ENCODE data around the gene CNTROB. TPM values are rescaled to one million over a fixed set of nuclear protein-coding genes. Genes with fewer than 3 reads are reported as not detected.
A peak's percentile ranks its signal among the peaks of the same experiment; 100 is the strongest.

CNTROB gene
- total RNA-seq, 1 donor from 2014 or later, result 10.8 TPM

DNA sequence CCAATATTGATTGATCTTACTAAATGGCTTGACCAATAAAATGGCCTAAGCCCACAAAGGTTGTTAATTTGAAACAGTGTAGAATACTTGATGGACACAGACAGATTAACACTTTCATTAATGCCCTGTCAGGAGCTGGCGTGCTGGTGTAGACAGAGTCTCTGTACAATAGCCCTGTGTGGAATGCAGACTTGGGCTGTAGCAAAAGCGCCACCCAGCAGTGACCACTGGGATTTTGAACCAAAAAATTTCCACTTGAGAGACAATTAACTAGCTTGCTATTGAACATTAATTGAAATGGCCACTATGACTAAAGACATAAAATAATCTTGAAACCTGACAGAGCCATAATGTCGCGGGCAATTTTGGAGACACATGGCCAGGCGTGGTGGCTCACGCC is 50.7 kb downstream of the CNTROB start:
- DNase-seq (ENCODE audit: low spot score), result peak; percentile 19

DNA sequence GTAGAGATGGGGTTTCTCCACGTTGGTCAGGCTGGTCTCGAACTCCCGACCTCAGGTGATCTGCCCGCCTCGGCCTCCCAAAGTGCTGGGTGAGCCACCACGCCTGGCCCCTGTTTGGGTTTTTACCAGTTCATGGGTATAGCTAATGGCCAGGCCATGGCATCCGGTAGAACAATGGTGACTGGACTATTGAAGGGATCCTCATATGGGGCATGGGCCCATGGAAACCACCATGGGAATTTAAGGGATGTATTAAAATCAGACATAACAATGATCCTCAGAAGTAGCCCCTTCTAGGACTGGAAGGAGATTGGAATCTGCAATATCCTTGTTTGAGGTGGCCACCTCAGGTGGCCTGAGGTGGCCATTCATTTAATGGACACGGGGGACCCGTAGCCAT is 52.9 kb downstream of the CNTROB start:
- no peak for DNase-seq (ENCODE audit: low spot score)

DNA sequence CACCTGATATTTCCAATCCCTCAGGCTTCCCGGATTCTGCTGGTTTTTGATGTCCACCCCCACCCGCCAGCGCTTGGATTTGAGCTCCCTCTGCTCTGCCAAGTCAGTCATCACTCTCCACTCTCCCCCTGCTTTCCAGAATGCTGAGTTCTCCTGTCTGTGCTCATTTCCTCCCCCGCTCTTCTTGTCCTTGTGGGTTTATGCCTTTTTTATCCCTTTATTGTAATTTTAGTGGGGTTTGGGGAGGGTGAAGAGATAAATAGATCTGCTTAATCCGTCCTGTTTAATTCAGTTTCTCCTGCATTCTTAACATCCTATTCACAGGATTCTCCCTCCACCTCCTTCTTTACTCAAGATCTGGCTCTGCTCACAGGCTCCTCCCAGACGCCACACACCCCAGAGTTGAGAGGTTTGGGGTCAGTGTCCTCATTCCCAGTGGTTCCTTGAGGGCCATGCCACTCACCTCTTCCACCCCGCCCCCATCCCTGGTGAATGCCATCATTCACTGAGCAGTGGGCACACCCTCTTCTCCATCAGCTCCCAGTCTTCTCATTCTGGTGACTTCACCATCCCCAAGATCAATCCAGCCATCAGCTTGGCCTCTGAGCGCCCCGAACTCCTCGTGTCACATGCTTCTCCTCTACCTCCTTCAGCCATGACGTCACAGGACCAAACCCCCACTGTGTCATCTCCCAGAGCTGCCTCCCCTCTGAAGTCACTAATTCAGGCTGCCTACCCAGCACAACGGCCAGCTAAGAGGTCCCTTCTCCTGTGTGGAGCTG is 55.3 kb downstream of the CNTROB start:
- DNase-seq (ENCODE audit: low spot score), result peak; percentile 38

DNA sequence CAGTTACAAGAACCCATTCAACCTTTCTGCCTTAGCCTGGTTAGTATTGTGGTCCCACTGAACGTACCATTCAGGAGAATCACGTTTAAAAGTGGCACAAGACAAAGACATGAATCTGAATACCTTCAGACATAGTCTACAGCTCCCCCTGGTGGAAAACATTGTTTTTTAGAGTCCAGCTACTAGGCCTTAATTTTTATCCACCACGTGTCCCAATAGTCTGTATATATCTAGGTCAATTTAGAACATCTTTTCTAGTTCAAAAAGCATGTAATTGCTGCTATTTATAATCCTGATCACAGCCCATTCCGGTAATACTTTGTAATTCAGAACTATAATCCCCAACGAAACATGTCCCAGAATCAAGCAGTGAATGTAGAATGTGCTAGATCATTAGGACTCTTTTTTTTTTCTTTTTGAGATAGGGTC is 56.8 kb downstream of the CNTROB start:
- peak; percentile 90 for DNase-seq (ENCODE audit: low spot score)

DNA sequence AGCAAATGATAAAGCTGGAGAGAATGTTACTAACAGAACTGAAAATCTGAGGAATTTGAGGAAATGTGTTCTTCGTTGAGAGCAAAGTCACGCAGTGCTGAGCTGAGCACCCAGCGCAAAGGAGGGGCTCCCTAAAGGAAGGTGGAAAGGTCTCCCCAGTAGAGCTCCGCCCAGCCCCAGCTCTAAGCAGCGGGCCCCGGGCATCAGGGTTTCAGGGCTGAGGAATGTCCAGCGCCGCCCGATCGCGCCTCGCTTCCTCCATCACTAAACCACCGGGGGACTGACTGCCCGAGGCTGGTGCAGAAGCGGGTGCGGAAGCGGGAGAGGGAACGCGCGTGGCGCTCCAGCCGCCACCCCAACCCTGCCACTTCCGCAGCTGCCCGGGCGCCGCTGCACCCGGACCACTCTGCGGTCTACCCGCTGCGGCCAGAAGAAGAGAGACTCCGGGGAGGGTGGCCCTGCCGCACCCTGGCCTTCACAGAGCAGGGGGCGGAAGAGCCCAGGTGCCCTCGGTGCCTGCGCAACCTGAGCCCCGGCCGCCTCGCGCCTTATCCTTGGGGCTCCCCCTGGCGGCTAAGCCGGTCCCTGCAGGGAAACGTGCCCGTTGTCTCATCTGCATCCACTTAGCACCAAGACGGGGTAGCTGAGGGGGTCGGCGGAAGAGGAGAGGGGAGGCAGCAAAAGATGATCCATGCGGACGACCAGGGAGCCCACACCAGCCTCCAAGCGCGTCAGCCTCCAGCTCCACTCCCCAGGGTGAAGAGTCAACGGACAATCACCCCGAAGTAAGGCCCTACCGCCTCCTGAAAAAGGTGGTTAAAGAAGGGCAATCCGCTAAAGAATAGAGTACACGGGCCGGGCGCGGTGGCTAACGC is 58.0 kb downstream of the CNTROB start:
- peak; percentile 74 for DNase-seq (ENCODE audit: low spot score)

DNA sequence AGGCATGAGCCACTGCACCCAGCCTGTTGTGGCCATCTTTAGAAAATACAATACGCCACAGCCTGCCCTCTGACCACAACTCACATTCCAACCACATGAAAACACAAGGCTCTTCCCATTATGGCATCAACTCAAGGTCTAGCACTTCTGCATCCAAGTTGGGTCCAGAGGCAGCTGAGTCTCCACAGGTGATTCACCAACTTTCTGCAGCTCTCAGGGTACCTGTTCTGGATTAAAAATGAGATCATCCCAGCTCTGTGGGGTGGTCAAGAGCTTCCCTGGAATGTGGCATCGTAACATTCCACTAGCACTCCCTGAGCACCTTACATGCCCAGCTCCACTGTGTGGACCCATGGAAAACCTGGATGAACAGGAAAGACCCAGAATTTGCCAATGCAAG is 60.5 kb downstream of the CNTROB start:
- no peak for DNase-seq (ENCODE audit: low spot score)

DNA sequence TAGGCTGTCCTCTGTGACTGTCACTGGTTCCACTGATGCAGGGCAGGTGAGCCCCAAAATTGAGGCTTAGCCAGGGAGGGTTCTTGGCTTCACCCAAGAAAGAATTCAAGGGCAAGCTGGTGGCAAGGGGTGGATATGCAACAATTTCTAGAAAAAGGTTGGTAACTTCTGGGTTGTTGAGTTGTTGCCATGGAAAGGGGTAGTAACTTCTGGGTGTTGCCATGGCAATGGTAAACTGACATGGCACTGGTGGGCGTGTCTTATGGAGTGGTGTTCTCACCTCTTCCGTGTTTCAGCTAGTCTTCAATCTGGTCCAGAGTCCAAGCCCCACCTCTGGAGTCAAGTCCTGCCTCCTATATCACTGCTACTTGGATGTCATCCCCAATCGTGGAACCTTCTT is 60.9 kb downstream of the CNTROB start:
- no peak for DNase-seq (ENCODE audit: low spot score)

DNA sequence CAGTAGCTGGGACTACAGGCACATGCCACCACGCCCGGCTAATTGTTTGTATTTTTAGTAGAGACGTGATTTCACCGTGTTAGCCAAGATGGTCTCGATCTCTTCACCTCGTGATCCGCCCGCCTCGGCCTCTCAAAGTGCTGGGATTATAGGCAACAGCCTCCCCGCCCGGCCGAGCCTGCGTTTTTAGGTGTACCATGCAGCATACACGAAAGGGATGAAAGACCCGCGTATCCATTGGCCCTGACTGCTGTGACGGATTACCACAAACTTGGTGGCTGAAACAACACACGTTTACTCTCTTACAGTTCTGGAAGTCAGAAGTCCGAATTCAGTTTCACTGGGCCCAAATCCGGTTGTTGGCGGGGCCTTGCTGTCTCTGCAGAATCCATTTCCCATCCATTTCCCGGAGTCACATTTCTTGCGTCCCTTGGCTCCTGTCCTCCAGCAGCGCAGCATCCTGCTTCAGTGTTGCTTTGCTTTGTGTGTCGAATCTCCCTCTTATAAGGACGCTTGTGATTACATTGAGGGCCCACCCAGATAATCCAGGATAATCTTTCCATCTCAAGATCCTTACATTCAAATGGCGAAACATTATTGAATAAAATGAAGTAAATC is 62.1 kb downstream of the CNTROB start:
- no peak for DNase-seq (ENCODE audit: low spot score)

DNA sequence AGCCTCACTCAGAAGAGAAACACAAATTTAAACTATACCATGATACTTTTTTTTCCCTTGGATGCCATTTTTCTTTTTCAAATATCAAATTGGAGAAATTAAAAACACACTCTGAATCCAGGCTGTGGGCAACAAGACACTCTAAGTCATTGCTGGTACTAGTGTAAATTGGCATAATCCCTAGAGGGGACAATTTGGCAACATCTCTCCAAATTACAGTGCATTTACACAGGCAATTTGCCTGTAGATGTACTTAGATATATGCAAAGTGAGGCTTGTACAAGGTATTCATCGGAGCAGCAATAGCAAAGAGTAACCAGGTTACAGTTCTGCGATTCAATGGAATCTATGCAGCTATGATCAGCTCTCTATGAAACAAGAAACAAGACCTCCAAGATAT is 63.7 kb downstream of the CNTROB start:
- DNase-seq (ENCODE audit: low spot score), result no peak

DNA sequence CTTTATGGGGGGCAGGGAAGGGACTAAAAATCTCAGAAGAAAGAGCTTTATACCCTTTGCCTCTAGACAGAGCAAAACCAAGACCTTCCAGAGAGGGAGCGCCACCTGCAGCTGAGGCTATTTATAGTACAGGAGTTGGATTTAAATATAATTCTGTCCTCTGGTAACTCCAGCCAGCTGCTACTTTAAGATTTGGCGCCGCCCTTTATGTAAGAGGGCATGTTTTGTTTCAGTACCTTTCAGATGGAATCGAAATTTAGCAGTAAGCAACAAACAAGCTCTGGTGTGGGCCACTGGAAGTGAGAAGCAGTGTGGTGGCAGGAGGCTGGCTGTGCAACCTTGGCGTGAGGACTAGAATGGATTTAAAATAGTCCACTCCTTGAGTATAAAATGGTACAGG is 65.2 kb downstream of the CNTROB start:
- no peak for DNase-seq (ENCODE audit: low spot score)

Other genes starting within 250 kb of the CNTROB start
- 9.6 TPM for gene TP53, start 244.7 kb upstream of the CNTROB start, total RNA-seq (ENCODE audit: insufficient read depth, low replicate concordance)
- gene WRAP53, start 243.7 kb upstream of the CNTROB start, total RNA-seq (ENCODE audit: insufficient read depth, low replicate concordance), result 2.4 TPM
- gene EFNB3, start 227.0 kb upstream of the CNTROB start, total RNA-seq (ENCODE audit: insufficient read depth, low replicate concordance), result 1.9 TPM
- not detected for gene DNAH2, start 214.5 kb upstream of the CNTROB start, total RNA-seq (ENCODE audit: insufficient read depth, low replicate concordance)
- gene KDM6B, start 98.0 kb upstream of the CNTROB start, total RNA-seq (ENCODE audit: insufficient read depth, low replicate concordance), result 0.48 TPM
- 1.7 TPM for gene TMEM88, start 77.1 kb upstream of the CNTROB start, total RNA-seq (ENCODE audit: insufficient read depth, low replicate concordance)
- gene NAA38, start 74.6 kb upstream of the CNTROB start, total RNA-seq (ENCODE audit: insufficient read depth, low replicate concordance), result 55.9 TPM
- gene CYB5D1, start 74.2 kb upstream of the CNTROB start, total RNA-seq (ENCODE audit: insufficient read depth, low replicate concordance), result 7.9 TPM
- 88.6 TPM for gene CHD3, start 43.4 kb upstream of the CNTROB start, total RNA-seq (ENCODE audit: insufficient read depth, low replicate concordance)
- 2.6 TPM for gene RNF227, start 15.9 kb upstream of the CNTROB start, total RNA-seq (ENCODE audit: insufficient read depth, low replicate concordance)
- 1.7 TPM for gene KCNAB3, start 2.4 kb upstream of the CNTROB start, total RNA-seq (ENCODE audit: insufficient read depth, low replicate concordance)
- gene TRAPPC1, start 260 bp upstream of the CNTROB start, total RNA-seq (ENCODE audit: insufficient read depth, low replicate concordance), result 3.6 TPM
- gene GUCY2D, start 70.4 kb downstream of the CNTROB start, total RNA-seq (ENCODE audit: insufficient read depth, low replicate concordance), result 0.72 TPM
- not detected for gene ALOX15B, start 106.9 kb downstream of the CNTROB start, total RNA-seq (ENCODE audit: insufficient read depth, low replicate concordance)
- gene ALOX12B, start 155.5 kb downstream of the CNTROB start, total RNA-seq (ENCODE audit: insufficient read depth, low replicate concordance), result not detected
- gene ALOXE3, start 186.3 kb downstream of the CNTROB start, total RNA-seq (ENCODE audit: insufficient read depth, low replicate concordance), result not detected
- gene HES7, start 191.9 kb downstream of the CNTROB start, total RNA-seq (ENCODE audit: insufficient read depth, low replicate concordance), result not detected
- gene PER1, start 220.2 kb downstream of the CNTROB start, total RNA-seq (ENCODE audit: insufficient read depth, low replicate concordance), result 26.7 TPM
- 2.6 TPM for gene VAMP2, start 230.7 kb downstream of the CNTROB start, total RNA-seq (ENCODE audit: insufficient read depth, low replicate concordance)
- gene TMEM107, start 244.2 kb downstream of the CNTROB start, total RNA-seq (ENCODE audit: insufficient read depth, low replicate concordance), result 30.6 TPM

All from umbilical cord (tissue), 2 donors.